ENCODE data around the gene PPP1R9B. TPM values are rescaled to one million over a fixed set of nuclear protein-coding genes. Genes with fewer than 3 reads are reported as not detected.
A peak's percentile ranks its signal among the peaks of the same experiment; 100 is the strongest.

The PPP1R9B gene
- total RNA-seq, 1 donor from 2014 or later = 176 TPM

- H3K27ac Mint-ChIP-seq (ENCODE audit: unreplicated experiment) = peak overlapping the region; percentile 98
- H3K36me3 Mint-ChIP-seq (ENCODE audit: unreplicated experiment) = peaks cover 65% of the 10 kb centered on the region
- no peaks in the 10 kb centered on the region for H3K27me3 Mint-ChIP-seq (ENCODE audit: unreplicated experiment)
- H3K4me3 Mint-ChIP-seq (ENCODE audit: unreplicated experiment) = peak overlapping the region; percentile 42
- no peak for DNase-seq (ENCODE audit: extremely low spot score, unreplicated experiment)
- TF ChIP-seq CTCF (IDR thresholded peaks at IDR 0.05) = no peak
- H3K4me1 Mint-ChIP-seq (ENCODE audit: unreplicated experiment) = peaks cover 95% of the 10 kb centered on the region
- no peaks in the 10 kb centered on the region for H3K9me3 Mint-ChIP-seq (ENCODE audit: unreplicated experiment)
Observed at GRCh38 chr17:50190293-50190602, 39.8 kb upstream of the PPP1R9B start.

DNA sequence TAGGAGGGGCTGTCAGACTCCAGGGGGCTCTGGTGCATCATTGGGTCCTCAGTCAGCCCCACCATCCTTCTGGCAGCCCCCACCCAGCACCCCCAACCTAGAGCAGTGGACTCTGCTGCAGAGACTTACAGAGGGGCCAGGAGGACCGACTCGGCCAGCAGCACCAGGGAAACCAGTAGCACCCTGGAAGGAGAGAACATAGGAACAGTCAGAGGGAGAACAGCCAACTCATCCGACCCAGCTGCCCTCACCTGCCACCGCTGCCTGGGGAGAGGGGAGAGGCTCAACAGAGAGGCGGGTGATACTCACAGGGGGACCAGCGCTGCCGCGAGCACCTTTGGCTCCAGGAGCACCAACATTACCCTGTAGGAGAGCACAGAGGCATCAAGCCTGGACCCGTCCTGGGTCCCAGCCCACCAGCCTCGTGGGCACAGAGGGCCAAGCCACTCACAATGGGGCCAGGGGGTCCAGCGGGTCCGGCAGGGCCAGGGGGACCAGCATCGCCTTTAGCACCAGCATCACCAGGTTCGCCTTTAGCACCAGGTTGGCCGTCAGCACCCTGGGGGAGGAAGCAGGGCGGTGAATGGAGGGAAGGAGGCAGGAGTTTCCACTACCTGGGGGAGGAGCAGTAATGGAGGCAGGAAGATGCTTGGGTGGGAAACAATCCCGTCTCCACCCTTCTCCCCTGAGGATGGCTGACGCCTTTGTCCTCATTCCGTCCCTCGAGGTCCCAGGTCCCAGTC lies 39.2 kb upstream of the PPP1R9B start:
- peaks cover 66% of the 10 kb centered on the region for H3K36me3 Mint-ChIP-seq (ENCODE audit: unreplicated experiment)
- peaks cover 95% of the 10 kb centered on the region for H3K4me1 Mint-ChIP-seq (ENCODE audit: unreplicated experiment)
- DNase-seq (ENCODE audit: extremely low spot score, unreplicated experiment) = no peak
- no peak for TF ChIP-seq CTCF (IDR thresholded peaks at IDR 0.05)
- peak overlapping the region; percentile 98 for H3K27ac Mint-ChIP-seq (ENCODE audit: unreplicated experiment)
- H3K27me3 Mint-ChIP-seq (ENCODE audit: unreplicated experiment) = no peaks in the 10 kb centered on the region
- peak overlapping the region; percentile 42 for H3K4me3 Mint-ChIP-seq (ENCODE audit: unreplicated experiment)
- no peaks in the 10 kb centered on the region for H3K9me3 Mint-ChIP-seq (ENCODE audit: unreplicated experiment)

DNA sequence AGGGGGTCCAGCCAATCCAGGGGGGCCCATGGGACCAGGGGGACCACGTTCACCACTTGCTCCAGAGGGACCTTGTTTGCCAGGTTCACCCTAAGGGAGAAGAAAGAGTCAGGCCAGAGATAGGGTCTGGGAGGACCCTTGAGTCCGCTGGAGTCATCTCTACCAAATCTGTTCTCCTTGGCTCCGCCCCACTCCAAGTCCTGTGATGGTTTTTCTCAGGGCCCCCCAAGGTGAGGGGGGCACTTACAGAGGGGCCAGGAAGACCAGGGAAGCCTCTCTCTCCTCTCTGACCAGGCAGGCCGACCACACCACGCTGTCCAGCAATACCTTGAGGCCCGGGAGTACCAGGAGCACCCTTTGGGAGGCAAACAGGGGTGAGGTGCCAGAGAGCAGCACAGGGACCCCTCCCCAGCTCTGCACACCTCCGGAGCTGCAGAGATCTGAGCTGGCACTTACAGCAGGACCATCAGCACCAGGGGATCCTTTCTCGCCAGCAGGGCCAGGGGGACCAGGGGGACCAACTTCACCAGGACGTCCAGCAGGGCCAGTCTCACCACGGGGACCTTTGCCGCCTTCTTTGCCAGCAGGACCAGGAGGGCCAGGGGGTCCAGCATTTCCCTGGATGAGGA lies 38.6 kb upstream of the PPP1R9B start:
- Mint-ChIP-seq H3K4me3 (ENCODE audit: unreplicated experiment) (peak overlapping the region; percentile 42), H3K27me3 (ENCODE audit: unreplicated experiment) (no peaks in the 10 kb centered on the region), H3K4me1 (ENCODE audit: unreplicated experiment) (peaks cover 96% of the 10 kb centered on the region), H3K27ac (ENCODE audit: unreplicated experiment) (peak overlapping the region; percentile 98), H3K36me3 (ENCODE audit: unreplicated experiment) (peaks cover 64% of the 10 kb centered on the region), H3K9me3 (ENCODE audit: unreplicated experiment) (no peaks in the 10 kb centered on the region)
- no peak for TF ChIP-seq CTCF (IDR thresholded peaks at IDR 0.05)
- DNase-seq (ENCODE audit: extremely low spot score, unreplicated experiment) = no peak

GRCh38 chr17:50188531-50188920 lies 38.0 kb upstream of the PPP1R9B start:
- Mint-ChIP-seq H3K9me3 (ENCODE audit: unreplicated experiment) (no peaks in the 10 kb centered on the region), H3K27me3 (ENCODE audit: unreplicated experiment) (no peaks in the 10 kb centered on the region), H3K4me1 (ENCODE audit: unreplicated experiment) (peaks cover 96% of the 10 kb centered on the region), H3K27ac (ENCODE audit: unreplicated experiment) (peak overlapping the region; percentile 98), H3K4me3 (ENCODE audit: unreplicated experiment) (peak overlapping the region; percentile 35), H3K36me3 (ENCODE audit: unreplicated experiment) (peaks cover 59% of the 10 kb centered on the region)
- TF ChIP-seq CTCF (IDR thresholded peaks at IDR 0.05) = no peak
- DNase-seq (ENCODE audit: extremely low spot score, unreplicated experiment) = no peak

GRCh38 chr17:50187751-50188530 lies 37.5 kb upstream of the PPP1R9B start:
- H3K27ac Mint-ChIP-seq (ENCODE audit: unreplicated experiment) = peak overlapping the region; percentile 98

More at GRCh38 chr17:50187751-50188530, 37.5 kb upstream of the PPP1R9B start:
- TF ChIP-seq CTCF (IDR thresholded peaks at IDR 0.05) = no peak
- H3K36me3 Mint-ChIP-seq (ENCODE audit: unreplicated experiment) = peaks cover 54% of the 10 kb centered on the region
- no peaks in the 10 kb centered on the region for H3K9me3 Mint-ChIP-seq (ENCODE audit: unreplicated experiment)
- H3K4me1 Mint-ChIP-seq (ENCODE audit: unreplicated experiment) = peaks cover 95% of the 10 kb centered on the region
- H3K27me3 Mint-ChIP-seq (ENCODE audit: unreplicated experiment) = no peaks in the 10 kb centered on the region
- no peak for DNase-seq (ENCODE audit: extremely low spot score, unreplicated experiment)
- H3K4me3 Mint-ChIP-seq (ENCODE audit: unreplicated experiment) = peak overlapping the region; percentile 10

Measured in osteocyte (in vitro differentiated cells).